SK-N-MC (cell line): Measurements from ENCODE around the gene ARRDC2.

Experiments
- EZH2 ChIP-seq: fragments of 200-600 bp; sonication (generic); IDR thresholded peaks from one replicate; pipeline ENCODE4 v1.6.1; 2017; ENCODE audit warnings: antibody characterized with exemption
- POLR2AphosphoS5 ChIP-seq: IDR thresholded peaks from 2 replicates; pipeline ENCODE4 v1.6.1; 2012; ENCODE audit warnings: mild to moderate bottlenecking, low read depth, low read length, borderline replicate concordance

DNA sequence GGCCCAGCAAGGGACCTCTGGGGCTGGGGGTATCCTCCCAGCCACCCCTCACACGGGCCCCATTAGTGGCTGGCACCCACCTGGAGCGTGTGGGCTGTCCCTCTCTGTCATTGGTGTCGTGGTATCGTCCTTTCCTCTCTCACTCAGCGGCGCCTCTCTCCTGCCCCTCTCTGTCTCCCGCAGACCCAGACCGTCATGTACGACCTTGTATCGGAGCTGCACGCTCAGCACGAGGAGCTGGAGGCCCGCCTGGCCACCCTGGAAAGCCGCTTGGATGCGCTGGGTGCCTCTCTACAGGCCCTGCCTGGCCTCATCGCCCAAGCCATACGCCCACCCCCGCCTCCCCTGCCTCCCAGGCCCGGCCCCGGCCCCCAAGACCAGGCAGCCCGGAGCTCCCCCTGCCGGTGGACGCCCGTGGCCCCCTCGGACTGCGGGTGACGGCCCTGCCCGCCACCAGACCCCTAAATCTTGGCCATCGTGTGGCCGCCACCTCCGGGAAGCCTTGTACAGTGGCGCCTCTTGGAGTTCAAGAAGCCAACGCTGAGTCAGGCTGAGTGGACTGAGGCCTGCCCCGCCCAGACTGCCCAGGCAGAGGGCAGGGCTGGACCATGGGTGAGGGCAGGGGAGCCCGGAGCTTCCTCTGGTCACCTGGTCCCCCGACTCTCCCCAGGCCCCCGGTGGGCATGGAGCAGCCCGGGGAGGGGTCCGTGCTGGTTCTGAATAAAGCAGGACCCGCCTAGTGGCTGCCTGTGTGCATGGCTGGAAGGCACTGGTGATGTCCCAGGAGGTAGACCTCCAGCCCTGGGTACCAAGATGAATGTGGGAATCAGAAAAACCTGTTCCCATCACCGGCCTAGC lies 9.8 kb upstream of the ARRDC2 start:
- no peak for TF ChIP-seq POLR2AphosphoS5
- no peak for TF ChIP-seq EZH2
